Measurements from ENCODE around the gene ARRDC1.

DNA sequence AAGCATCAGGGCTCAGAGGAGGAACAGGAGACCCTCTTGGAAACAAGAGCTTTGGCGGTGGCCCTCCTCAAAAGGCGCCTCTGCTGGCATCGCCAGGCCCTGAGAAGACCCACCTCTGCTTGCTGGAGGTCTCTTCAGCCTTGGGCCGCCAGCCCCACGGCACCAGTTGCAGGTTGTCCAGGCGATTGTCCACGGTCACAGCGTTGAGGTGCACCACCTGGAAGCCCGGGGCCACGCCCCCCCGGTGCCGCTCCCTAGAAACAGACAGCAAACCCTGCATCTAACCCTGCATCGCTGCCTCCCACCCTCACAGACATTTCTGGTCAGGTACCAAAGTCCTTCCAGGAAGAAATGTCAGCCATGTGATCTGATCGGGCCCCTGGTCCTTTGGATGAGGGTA lies 18.6 kb upstream of the ARRDC1 start:
- TF ChIP-seq, protein P1, sequence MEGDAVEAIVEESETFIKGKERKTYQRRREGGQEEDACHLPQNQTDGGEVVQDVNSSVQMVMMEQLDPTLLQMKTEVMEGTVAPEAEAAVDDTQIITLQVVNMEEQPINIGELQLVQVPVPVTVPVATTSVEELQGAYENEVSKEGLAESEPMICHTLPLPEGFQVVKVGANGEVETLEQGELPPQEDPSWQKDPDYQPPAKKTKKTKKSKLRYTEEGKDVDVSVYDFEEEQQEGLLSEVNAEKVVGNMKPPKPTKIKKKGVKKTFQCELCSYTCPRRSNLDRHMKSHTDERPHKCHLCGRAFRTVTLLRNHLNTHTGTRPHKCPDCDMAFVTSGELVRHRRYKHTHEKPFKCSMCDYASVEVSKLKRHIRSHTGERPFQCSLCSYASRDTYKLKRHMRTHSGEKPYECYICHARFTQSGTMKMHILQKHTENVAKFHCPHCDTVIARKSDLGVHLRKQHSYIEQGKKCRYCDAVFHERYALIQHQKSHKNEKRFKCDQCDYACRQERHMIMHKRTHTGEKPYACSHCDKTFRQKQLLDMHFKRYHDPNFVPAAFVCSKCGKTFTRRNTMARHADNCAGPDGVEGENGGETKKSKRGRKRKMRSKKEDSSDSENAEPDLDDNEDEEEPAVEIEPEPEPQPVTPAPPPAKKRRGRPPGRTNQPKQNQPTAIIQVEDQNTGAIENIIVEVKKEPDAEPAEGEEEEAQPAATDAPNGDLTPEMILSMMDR (IDR thresholded peaks at IDR 0.05) = no peak
- TF ChIP-seq POLR2AphosphoS5 (IDR thresholded peaks at IDR 0.05) = no peak
- TF ChIP-seq POLR2A (IDR thresholded peaks at IDR 0.05) = no peak
- no peak for TF ChIP-seq EP300 (IDR thresholded peaks at IDR 0.05; ENCODE audit: low read depth)
